ENCODE measurements around the gene CCT6A. TPM values are rescaled to one million over a fixed set of nuclear protein-coding genes. Genes with fewer than 3 reads are reported as not detected.
"Not testable (repeated sequence)": the region's sequence is repeated elsewhere in the genome, so short reads cannot be mapped to it uniquely, and the experiment has no call there.

The CCT6A gene
- total and polyA plus RNA-seq, 10 donors = 71.5 to 139 (median 91.6) TPM

DNA sequence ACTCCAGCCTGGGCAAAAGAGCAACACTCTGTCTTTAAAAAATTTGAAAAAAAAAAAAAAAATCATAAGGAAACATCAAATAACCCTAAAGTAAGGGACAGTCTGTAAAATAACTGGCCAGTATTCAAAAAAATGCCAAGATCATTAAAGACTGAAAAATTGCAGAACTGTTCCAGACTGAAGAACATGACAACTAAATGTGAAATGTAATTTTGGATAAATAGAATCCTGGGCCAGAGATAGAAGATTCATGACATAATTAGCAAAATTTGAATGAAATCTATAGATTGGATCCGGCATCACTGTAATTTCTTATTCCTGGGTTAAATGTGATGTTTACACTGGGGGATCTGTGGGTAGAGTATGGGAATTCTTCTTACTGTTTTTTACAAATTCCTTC lies 3.3 kb upstream of the CCT6A start:
- no peak for DNase-seq
- peak overlapping the region in 3 of 8 donors; percentile 15 to 30 (median 26) for H3K27ac ChIP-seq
- WGBS, 5 donors = 75 to 93% (median 82%) methylated on average over 1 of the region's 1 CpG
- no peak for TF ChIP-seq POLR2AphosphoS5 (IDR thresholded peaks at IDR 0.05)
- TF ChIP-seq, protein P1, sequence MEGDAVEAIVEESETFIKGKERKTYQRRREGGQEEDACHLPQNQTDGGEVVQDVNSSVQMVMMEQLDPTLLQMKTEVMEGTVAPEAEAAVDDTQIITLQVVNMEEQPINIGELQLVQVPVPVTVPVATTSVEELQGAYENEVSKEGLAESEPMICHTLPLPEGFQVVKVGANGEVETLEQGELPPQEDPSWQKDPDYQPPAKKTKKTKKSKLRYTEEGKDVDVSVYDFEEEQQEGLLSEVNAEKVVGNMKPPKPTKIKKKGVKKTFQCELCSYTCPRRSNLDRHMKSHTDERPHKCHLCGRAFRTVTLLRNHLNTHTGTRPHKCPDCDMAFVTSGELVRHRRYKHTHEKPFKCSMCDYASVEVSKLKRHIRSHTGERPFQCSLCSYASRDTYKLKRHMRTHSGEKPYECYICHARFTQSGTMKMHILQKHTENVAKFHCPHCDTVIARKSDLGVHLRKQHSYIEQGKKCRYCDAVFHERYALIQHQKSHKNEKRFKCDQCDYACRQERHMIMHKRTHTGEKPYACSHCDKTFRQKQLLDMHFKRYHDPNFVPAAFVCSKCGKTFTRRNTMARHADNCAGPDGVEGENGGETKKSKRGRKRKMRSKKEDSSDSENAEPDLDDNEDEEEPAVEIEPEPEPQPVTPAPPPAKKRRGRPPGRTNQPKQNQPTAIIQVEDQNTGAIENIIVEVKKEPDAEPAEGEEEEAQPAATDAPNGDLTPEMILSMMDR (IDR thresholded peaks at IDR 0.05 in 8 of 11, conservative IDR thresholded peaks at IDR 0.05 in 3 of 11) = no peak
- intact Hi-C loops (cut with DNase I; ENCODE audit: low total_unique reads) = no loop called here
- no peaks in the 10 kb centered on the region for H3K27me3 ChIP-seq (replicated peaks in 1 of 7)
- H3K36me3 ChIP-seq = peaks cover 0 to 9% (median 3%) of the 10 kb centered on the region in 6 donors
- H3K9me3 ChIP-seq = no peaks in the 10 kb centered on the region
- no peak overlapping the region for H3K4me3 ChIP-seq
- H3K4me1 ChIP-seq = peaks cover 7 to 41% (median 29%) of the 10 kb centered on the region in 6 donors

DNA sequence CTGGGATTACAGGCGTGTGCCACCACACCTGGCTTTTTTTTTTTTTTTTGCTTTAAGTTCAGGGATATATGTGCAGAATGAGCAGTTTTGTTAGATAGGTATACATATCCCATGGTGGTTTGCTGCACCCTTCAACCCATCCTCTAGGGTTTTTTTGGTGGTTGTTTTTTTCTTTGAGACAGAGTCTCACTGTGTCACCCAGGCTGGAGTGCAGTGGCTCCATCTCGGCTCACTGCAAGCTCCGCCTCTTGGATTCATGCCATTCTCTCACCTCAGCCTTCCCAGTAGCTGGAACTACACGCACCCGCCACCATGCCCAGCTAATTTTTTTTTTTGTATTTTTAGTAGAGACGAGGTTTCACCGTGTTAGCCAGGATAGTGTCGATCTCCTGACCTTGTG lies 2.8 kb upstream of the CCT6A start:
- H3K27me3 ChIP-seq (replicated peaks in 1 of 7); intact Hi-C loops (cut with DNase I; ENCODE audit: low total_unique reads); H3K4me3 ChIP-seq; H3K9me3 ChIP-seq: not testable (repeated sequence)
- DNase-seq = peak; percentile 43
- peak overlapping the region in 3 of 8 donors; percentile 15 to 30 (median 26) for H3K27ac ChIP-seq
- WGBS, 5 donors = 72 to 83% (median 78%) methylated on average over 8 of the region's 8 CpGs
- peaks cover 0 to 14% (median 8%) of the 10 kb centered on the region in 6 donors for H3K36me3 ChIP-seq
- H3K4me1 ChIP-seq = peaks cover 12 to 47% (median 34%) of the 10 kb centered on the region in 6 donors

DNA sequence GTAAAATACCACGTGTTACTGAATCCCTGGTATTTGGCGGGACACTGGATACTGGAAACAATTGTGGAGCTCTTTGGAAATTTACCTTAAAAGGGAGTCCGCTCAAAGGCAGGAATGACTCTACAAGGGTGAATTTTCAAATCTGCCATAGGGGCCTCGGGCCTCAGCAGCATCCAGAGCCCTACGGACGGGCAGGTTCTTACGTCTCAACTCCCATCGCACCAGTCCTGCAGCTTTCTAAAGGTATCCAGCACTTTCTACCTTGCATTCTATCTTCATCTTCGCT lies 569 bp upstream of the CCT6A start:
- Histone ChIP-seq H3K4me3 (peak overlapping the region; percentile 69 to 99 (median 84)), H3K27ac (peak overlapping the region; percentile 76 to 94 (median 91)), H3K27me3 (replicated peaks in 1 of 7) (no peaks in the 10 kb centered on the region), H3K36me3 (peaks cover 0 to 33% (median 25%) of the 10 kb centered on the region in 6 donors), H3K4me1 (peaks cover 12 to 58% (median 47%) of the 10 kb centered on the region in 6 donors), H3K9me3 (no peaks in the 10 kb centered on the region)
- no peak for DNase-seq
- TF ChIP-seq POLR2AphosphoS5 (IDR thresholded peaks at IDR 0.05) = no peak
- TF ChIP-seq POLR2A (IDR thresholded peaks at IDR 0.05) = no peak
- TF ChIP-seq, protein P1 (IDR thresholded peaks at IDR 0.05 in 8 of 11, conservative IDR thresholded peaks at IDR 0.05 in 3 of 11) = no peak
- WGBS, 5 donors = 0 to 1% (median 1%) methylated on average over 9 of the region's 9 CpGs
- intact Hi-C loops (cut with DNase I; ENCODE audit: low total_unique reads) = loop anchor here (10.0 kb wide), 1 partner anchor 54 kb away; the partner anchor contains the start of gene CHCHD2

DNA sequence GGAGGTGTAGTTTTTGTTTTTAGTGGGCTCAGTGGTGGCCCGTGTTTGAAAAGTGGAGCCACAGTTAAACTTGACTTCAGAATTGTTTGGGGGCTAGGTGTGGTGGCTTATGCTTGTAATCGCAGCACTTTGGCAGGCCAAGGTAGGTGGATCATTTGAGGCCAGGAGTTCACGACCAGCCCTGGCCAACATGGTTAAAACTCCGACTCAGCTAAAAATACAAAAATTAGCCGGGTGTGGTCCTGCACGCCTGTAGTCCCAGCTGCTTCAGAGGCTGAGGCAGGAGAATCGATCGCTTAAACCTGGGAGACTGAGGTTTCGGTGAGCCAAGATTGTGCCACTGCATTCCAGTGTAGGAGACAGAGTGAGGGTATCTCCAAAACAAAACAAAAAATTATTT lies 1.8 kb downstream of the CCT6A start:
- Histone ChIP-seq H3K27me3 (replicated peaks in 1 of 7) (no peaks in the 10 kb centered on the region), H3K36me3 (peaks cover 0 to 57% (median 48%) of the 10 kb centered on the region in 6 donors), H3K4me1 (peaks cover 12 to 56% (median 47%) of the 10 kb centered on the region in 6 donors), H3K9me3 (no peaks in the 10 kb centered on the region), H3K27ac (no peak overlapping the region), H3K4me3 (no peak overlapping the region)
- TF ChIP-seq POLR2AphosphoS5 (IDR thresholded peaks at IDR 0.05) (no peak), POLR2A (IDR thresholded peaks at IDR 0.05) (no peak)
- TF ChIP-seq, protein P1 (IDR thresholded peaks at IDR 0.05 in 8 of 11, conservative IDR thresholded peaks at IDR 0.05 in 3 of 11) = no peak
- intact Hi-C loops (cut with DNase I; ENCODE audit: low total_unique reads) = loop anchor here (10.0 kb wide), 1 partner anchor 51 kb away; the partner anchor contains the start of gene CHCHD2
- DNase-seq = peak; percentile 9
- 76 to 87% (median 84%) methylated on average over 9 of the region's 9 CpGs for WGBS, 5 donors

DNA sequence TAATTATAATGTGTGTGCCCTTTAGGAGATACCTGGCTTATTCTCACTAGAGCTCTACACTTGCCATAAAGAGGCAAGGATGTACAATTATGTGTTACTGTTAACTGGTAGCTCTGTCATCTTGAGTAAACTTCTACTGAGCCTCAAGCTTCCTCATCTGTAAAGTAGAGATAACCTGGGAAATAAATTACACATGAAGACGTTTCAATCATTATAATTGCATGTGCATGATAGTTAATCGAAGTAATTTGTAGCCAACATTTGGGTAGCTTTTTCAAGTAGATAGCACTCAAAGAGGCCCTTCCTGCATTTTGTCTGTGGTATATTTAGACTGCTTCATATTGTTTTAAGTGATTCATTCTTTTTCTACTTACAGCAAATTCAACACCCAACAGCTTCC lies 2.4 kb downstream of the CCT6A start:
- H3K27me3 ChIP-seq (replicated peaks in 1 of 7) = no peaks in the 10 kb centered on the region
- H3K4me1 ChIP-seq = peaks cover 12 to 52% (median 44%) of the 10 kb centered on the region in 6 donors
- no peaks in the 10 kb centered on the region for H3K9me3 ChIP-seq
- intact Hi-C loops (cut with DNase I; ENCODE audit: low total_unique reads) = loop anchor here (10.0 kb wide), 1 partner anchor 51 kb away; the partner anchor contains the start of gene CHCHD2
- H3K27ac ChIP-seq = no peak overlapping the region
- TF ChIP-seq, protein P1 (IDR thresholded peaks at IDR 0.05 in 8 of 11, conservative IDR thresholded peaks at IDR 0.05 in 3 of 11) = no peak
- peaks cover 0 to 63% (median 54%) of the 10 kb centered on the region in 6 donors for H3K36me3 ChIP-seq
- WGBS, 5 donors = 83 to 88% (median 86%) methylated on average over 2 of the region's 2 CpGs
- H3K4me3 ChIP-seq = no peak overlapping the region
- no peak for DNase-seq
